Dedifferentiated amniotic fluid mesenchymal stem cell (primary cell): ENCODE data around the gene TIMM8A.
"Not testable (repeated sequence)": the region's sequence is repeated elsewhere in the genome, so short reads cannot be mapped to it uniquely, and the experiment has no call there.

Experiments
- DNase-seq: peaks from one replicate; pipeline ENCODE4 v3.0.0-alpha.2; 2016; ENCODE audit errors: extremely low spot score

Gene TIMM8A

GRCh38 chrX:101359966-101360365, 11.4 kb upstream of the TIMM8A start:
- no peak for DNase-seq

DNA sequence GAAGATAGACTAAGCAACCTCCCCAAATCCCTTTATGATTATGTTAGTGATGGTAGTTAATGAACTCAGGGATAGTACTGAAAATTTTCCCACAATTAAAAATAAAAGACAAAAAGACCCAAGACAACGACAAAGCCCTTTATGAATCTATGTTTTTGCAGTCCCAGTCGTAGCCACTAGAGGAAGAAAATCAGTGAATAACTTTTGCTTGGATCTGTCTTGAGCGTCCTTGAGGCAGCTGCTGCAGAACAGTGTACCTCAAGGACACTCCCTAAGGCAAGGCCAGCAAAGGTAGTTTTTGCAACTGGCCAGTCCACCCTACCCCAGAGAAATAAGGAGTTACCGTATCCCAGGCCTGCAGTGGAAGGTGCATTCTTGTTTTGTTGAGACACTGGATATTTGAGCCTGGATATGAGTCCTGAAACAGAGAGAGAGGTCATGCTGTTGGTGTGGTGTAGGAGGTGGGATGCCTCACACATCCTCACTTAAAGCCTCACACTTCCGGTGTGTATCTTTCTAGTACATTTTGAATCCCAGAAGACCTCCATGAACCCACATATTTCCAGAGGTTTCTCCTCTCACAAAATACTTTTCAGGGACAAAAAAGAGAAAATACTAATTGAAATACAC, 8.7 kb upstream of the TIMM8A start:
- no peak for DNase-seq

GRCh38 chrX:101349193-101349562, 636 bp upstream of the TIMM8A start:
- no peak for DNase-seq

DNA sequence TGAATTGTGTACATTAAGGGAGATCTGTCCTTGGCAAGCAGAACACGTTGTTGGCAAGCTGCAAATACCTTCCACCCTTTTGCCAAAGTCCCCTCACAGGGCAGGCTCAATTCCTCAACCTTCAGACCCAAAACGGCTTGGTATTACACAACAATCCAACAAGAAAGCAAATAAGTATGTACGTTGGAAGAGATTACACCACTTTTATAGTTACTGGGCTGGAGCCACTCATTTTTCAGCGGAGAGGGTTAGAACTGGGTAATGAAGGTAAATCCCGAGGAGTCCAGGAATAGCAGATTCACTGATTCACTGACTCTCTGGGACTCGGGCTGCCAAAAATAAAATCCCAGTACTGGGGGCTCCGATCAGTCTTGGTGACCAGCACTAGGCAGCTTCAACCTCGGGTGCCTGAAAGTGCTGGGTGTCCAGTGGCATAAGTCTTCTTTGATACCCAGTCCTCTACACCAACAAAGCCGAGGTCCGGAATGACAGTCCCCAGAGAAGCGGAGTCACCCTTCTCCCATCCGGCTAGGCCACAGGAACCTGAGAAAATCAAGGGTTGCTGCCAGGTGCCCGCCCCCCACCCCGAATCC, 587 bp downstream of the TIMM8A start:
- no peak for DNase-seq

DNA sequence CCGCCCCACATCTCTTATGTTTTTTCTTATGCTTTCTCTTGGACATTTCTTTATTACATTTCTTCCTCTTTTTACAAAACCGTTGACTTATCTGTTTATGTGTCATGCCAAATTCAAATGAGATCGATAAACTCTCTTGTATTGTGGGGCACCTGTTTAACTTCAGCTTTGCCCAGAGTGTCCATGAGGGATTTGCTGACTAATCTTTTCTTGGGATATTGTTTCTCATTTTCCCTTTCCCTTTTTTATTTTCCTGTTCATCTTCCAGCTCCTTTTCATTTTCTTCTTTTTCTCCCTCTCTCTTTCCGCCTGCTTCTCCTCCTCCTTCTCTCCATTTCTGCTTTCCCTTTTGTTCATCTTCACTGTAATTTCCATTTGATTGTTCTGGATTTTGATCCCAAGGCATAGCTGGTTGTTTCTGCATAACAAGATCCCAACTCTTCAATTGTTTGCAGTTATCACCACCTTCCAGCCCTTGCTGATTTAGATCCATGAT, 10.7 kb downstream of the TIMM8A start:
- no peak for DNase-seq

DNA sequence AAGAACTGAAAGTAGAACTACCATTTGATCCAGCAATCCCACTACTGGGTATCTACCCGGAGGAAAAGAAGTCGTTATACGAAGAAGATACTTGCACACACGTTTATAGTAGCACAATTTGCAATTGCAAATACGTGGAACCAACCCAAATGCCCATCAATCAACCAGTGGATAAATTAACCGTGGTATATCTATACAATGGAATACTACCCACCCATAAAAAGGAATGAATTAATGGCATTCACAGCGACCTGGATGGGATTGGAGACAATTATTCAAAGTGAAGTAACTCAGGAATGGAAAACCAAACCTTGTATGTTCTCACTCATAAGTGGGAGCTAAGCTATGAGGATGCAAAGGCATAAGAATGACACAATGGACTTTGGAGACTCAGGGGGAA, 14.2 kb downstream of the TIMM8A start:
- not testable (repeated sequence) for DNase-seq

GRCh38 chrX:101326600-101326999, 21.9 kb downstream of the TIMM8A start:
- not testable (repeated sequence) for DNase-seq

DNA sequence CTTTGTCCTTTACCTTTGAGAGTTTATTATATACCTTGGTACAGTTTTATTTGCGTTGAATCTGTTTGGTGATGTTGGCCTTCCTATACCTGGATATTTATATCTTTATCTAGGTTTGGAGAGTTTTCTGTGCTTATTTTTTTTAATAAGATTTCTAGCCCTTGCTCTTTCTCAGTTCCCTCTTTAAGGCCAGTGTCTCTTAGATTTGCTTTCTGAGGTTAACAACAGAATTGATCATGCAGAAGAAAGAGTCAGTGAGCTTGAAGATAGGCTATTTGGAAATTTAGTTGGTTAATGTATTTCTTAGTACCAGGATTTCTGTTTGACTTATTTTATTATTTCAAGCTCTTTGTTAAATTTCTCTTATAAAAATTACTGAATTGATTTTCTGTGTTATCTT, 44.8 kb downstream of the TIMM8A start:
- no peak for DNase-seq
